A673 (cell line): ENCODE results near the gene MINDY4. TPM values are rescaled to one million over a fixed set of nuclear protein-coding genes. Genes with fewer than 3 reads are reported as not detected.

Experiments
- BruUV-seq: library from RNA; stranded (reverse); fragments of 400-500 nt; replicated peaks from 2 replicates; lab custom pipeline; 2021; lab: Mats Ljungman, UMichigan
- CTCF ChIA-PET: fragments of 300-600 bp; sonication (Branson Sonifier 250); formaldehyde crosslinking; loops from one replicate; lab custom pipeline; 2022; ENCODE audit warnings: antibody characterized with exemption; lab: Charles Lee
- POLR2A ChIA-PET: fragments of 300-600 bp; sonication (Branson Sonifier 250); formaldehyde crosslinking; loops from one replicate; lab custom pipeline; 2022; ENCODE audit warnings: antibody characterized with exemption; ENCODE audit not compliant: low non-redundant PET; lab: Charles Lee
- DNase-seq: peaks from one replicate; pipeline ENCODE4 v3.0.0-alpha.2; 2015; ENCODE audit warnings: low spot score
- H3K27ac ChIP-seq: fragments of 200-600 bp; sonication (generic); 2 replicates; pipeline ENCODE4 v1.5.1; 2016; ENCODE audit warnings: mixed run types, low read depth, mild to moderate bottlenecking, mixed read lengths, antibody characterized with exemption, low read length; ENCODE audit not compliant: poor library complexity, severe bottlenecking
- H3K27me3 ChIP-seq: fragments of 200-600 bp; sonication (generic); replicated peaks from 2 replicates; pipeline ENCODE4 v1.6.1; 2017; ENCODE audit warnings: mixed run types, low read depth, mild to moderate bottlenecking, mixed read lengths, antibody characterized with exemption, low read length; ENCODE audit not compliant: insufficient read depth, poor library complexity
- H3K36me3 ChIP-seq: fragments of 200-600 bp; sonication (generic); 2 replicates; pipeline ENCODE4 v1.6.1; 2016; ENCODE audit warnings: mixed run types, mild to moderate bottlenecking, mixed read lengths, antibody characterized with exemption, low read length; ENCODE audit not compliant: insufficient read depth, poor library complexity, severe bottlenecking
- H3K4me1 ChIP-seq: fragments of 200-600 bp; sonication (generic); 2 replicates; pipeline ENCODE4 v1.6.1; 2017; ENCODE audit warnings: mixed run types, mild to moderate bottlenecking, mixed read lengths, antibody characterized with exemption, low read length; ENCODE audit not compliant: insufficient read depth, poor library complexity, severe bottlenecking
- H3K4me3 ChIP-seq: fragments of 200-600 bp; sonication (generic); 2 replicates; pipeline ENCODE4 v1.5.1; 2016; ENCODE audit warnings: low read depth, mixed run types, mild to moderate bottlenecking, mixed read lengths, low read length; ENCODE audit not compliant: poor library complexity, severe bottlenecking
- H3K9me3 ChIP-seq: fragments of 200-600 bp; sonication (generic); 2 replicates; pipeline ENCODE4 v1.6.1; 2016; ENCODE audit warnings: mixed run types, low read depth, mild to moderate bottlenecking, mixed read lengths, antibody characterized with exemption, low read length; ENCODE audit not compliant: poor library complexity, severe bottlenecking
- CTCF ChIP-seq: fragments of 300-800, 200-600 bp; sonication (generic); conservative IDR thresholded peaks from 2 replicates; pipeline ENCODE4 v1.5.1; 2017; ENCODE audit warnings: low read depth, mild to moderate bottlenecking, antibody characterized with exemption, low read length, moderate library complexity, mixed read lengths
- EZH2 ChIP-seq: fragments of 200-600 bp; sonication (generic); IDR thresholded peaks from 2 replicates; pipeline ENCODE4 v1.6.1; 2017; ENCODE audit warnings: borderline replicate concordance, low read depth, mild to moderate bottlenecking, mixed read lengths, antibody characterized with exemption, low read length; ENCODE audit not compliant: poor library complexity, severe bottlenecking
- intact Hi-C: fragments of 100-400 bp; cut with micrococcal nuclease; formaldehyde crosslinking; loops from one replicate; pipeline ENCODE4 v1.10.0; 2022; ENCODE audit not compliant: unreplicated experiment
- total RNA-seq: library from RNA; stranded (reverse); gene quantifications from 2 replicates; pipeline ENCODE4 v1.2.3, GENCODE V29; 2021

Gene MINDY4
- total RNA-seq, 1 experiment from 2014 or later: 3.8 TPM

GRCh38 chr7:30894866-30895605 lies 123.8 kb downstream of the MINDY4 start:
- TF ChIP-seq EZH2: no peak
- peak; percentile 21; the same call in 1 of the 2 replicates for TF ChIP-seq CTCF
- peaks cover 14% of the 10 kb centered on the region for H3K4me1 ChIP-seq
- H3K27ac ChIP-seq: no peak overlapping the region
- no peak for DNase-seq
- intact Hi-C loops: no loop called here
- H3K9me3 ChIP-seq: no peaks in the 10 kb centered on the region
- CTCF ChIA-PET: no interaction called here
- POLR2A ChIA-PET: no interaction called here
- H3K27me3 ChIP-seq: no peaks in the 10 kb centered on the region
- no peaks in the 10 kb centered on the region for H3K36me3 ChIP-seq
- BruUV-seq: no TSS peak
- H3K4me3 ChIP-seq: no peak overlapping the region

GRCh38 chr7:30896036-30896435 lies 124.8 kb downstream of the MINDY4 start:
- POLR2A ChIA-PET: no interaction called here
- peak; percentile 50 for DNase-seq
- TF ChIP-seq EZH2: no peak
- no peak for TF ChIP-seq CTCF
- Histone ChIP-seq H3K36me3 (no peaks in the 10 kb centered on the region), H3K27ac (no peak overlapping the region), H3K4me3 (no peak overlapping the region), H3K4me1 (peaks cover 14% of the 10 kb centered on the region), H3K9me3 (no peaks in the 10 kb centered on the region), H3K27me3 (no peaks in the 10 kb centered on the region)
- BruUV-seq: no TSS peak
- CTCF ChIA-PET: no interaction called here
- intact Hi-C loops: no loop called here

GRCh38 chr7:30896783-30897637 lies 125.8 kb downstream of the MINDY4 start:
- Histone ChIP-seq H3K4me1 (peaks cover 14% of the 10 kb centered on the region), H3K27me3 (no peaks in the 10 kb centered on the region), H3K27ac (no peak overlapping the region), H3K9me3 (no peaks in the 10 kb centered on the region), H3K36me3 (no peaks in the 10 kb centered on the region), H3K4me3 (no peak overlapping the region)
- TF ChIP-seq EZH2: no peak
- no peak for TF ChIP-seq CTCF
- BruUV-seq: no TSS peak
- intact Hi-C loops: no loop called here
- no peak for DNase-seq
- ChIA-PET CTCF (no interaction called here), POLR2A (no interaction called here)
